T-helper 2 cell treated with Interferon-gamma antibody and Interleukin-4, amounts not matched to agents 100 ng/mL and 5 ng/mL, for 36 hours (primary cell): Measurements from ENCODE around the gene ENPP3. TPM values are rescaled to one million over a fixed set of nuclear protein-coding genes. Genes with fewer than 3 reads are reported as not detected.

Experiments used
- intact Hi-C: fragments of 100-400 bp; cut with micrococcal nuclease; formaldehyde crosslinking; loops from one replicate; pipeline ENCODE4 v1.15.1; 2023
- total RNA-seq: library from RNA; stranded (reverse); gene quantifications from 2 replicates; pipeline ENCODE4 v1.2.3, GENCODE V29; 2022

The ENPP3 gene
- total RNA-seq, 1 donor from 2014 or later = 2.7 TPM

DNA sequence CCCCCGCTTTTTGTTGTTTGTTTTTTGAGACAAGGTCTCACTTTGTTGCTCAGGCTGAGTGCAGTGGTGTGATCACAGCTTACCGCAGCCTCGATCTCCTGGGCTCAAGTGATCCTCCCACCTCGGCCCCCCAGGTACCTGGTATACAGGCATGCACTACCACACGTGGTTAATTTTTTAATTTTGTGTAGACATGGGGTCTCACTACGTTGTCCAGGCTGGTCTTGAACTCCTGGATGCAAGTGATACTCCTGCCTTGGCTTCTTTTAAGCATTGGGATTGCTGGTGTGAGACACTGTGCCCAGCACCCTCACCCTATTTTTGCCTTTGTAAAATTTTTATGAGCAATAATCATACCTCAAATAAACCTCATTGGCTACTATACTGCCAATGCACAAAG is 5.5 kb downstream of the ENPP3 start:
- intact Hi-C loops = no loop called here

DNA sequence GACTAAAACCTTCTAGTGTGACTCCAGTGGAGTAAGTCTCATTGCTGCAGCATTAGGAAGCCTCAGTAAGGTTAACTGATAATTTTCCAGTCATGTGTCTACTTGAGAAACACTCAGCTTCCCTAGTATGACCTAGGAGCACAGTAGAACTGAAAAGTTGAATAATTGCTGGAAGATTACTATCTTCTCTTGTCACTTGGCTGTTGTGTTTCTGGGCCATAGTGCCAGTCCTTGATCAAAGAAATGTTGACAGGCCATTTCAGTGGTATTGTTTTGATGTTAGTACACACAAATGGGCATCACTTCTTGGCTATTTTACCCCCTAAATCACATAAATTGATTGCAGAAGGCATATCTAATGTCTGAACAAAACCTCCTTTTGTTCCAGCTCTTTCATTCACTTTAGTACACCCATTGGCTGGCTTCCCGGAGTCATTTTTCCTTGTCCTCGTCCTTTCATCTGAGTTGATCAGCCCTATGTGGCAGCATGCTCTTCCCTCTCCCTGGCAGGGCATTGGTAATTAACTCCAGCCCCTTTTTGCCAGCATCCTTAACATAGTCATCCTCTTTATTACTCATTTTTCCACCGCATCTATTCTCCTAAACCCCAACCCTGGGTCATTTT is 6.0 kb downstream of the ENPP3 start:
- intact Hi-C loops = no loop called here

DNA sequence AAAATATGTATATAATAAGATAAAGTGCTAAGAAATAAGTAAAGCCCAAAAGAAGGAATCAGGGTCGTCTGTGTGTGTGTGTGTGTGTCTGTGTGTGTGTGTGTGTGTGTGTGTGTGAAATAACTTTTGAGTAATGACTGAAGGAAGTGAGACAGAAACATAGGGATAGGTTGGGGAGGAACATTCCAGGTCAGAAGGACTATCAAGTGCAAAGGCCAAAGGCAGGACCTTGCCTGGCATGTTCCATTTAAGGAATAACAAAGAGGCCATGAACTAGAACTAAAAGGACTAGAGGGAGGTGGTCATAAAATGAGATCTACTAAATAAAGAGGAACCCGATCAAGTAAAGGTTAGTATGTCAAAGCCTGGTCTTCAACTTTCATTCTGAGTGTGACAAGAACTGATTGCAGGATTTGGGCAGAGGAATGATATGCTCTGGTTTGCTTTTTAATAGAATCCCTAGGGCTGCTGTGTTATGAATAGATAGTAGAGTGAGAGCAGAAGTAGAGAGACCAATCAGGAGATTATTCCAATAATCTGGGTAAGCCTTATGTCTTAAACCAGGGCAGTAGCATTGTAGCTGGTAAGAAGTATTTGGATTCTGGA is 6.9 kb downstream of the ENPP3 start:
- intact Hi-C loops = no loop called here

DNA sequence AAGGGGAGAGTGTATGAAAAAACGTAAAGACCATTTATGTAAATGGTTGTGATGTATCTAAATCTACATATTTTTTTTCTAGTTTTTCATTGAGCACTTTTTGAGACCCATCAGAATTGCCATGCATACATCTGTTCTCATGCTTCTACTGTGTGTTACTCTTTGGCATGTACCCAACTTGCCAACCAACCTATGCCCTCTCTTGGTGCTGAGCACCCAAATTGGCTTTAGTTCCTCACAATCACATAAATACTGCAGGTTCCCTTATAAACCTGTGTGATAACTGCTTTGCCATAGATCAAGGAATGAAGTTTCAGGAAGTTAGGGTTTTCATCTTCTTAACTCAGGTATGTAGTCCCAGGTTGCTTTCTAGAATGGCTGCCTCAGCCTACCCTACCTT is 7.8 kb downstream of the ENPP3 start:
- intact Hi-C loops = no loop called here

DNA sequence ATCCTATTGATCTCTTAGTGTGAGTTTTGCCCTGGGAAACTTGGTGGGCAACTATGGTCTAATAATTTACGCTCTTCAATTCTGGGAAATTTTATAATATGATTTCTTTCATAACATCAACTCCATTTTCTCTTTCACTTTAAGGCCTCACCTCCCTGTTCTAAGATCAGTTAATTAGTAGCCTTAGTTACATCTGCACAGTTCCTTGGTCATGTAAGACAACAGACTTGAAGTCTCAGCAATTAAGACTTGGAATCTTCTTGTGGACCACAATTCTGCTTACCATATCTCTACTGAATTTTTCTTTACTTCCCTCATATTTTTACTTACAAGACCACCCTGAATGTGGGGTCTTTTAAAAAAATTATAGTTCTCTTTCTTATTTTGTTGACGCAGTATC is 8.7 kb downstream of the ENPP3 start:
- intact Hi-C loops = no loop called here

DNA sequence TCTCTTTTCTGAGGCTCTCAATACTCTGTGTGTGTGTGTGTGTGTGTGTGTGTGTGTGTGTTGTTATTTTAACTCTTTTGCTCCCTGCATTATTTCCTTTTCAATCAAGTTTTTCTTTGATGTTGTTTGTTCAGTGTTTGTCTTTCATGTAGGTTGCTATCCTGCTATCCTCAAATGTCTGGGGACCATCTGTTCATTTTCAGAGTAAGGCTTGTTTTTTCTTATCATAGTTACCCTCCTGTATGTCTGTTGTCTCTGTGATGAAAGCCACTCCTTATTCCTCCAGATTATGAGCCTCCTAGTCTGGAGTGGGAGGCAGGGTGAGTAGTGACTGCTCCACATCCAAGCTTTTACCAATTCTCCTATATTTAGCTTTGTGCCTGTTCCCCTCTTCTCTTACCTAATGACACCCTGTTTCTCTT is 9.2 kb downstream of the ENPP3 start:
- intact Hi-C loops = no loop called here

DNA sequence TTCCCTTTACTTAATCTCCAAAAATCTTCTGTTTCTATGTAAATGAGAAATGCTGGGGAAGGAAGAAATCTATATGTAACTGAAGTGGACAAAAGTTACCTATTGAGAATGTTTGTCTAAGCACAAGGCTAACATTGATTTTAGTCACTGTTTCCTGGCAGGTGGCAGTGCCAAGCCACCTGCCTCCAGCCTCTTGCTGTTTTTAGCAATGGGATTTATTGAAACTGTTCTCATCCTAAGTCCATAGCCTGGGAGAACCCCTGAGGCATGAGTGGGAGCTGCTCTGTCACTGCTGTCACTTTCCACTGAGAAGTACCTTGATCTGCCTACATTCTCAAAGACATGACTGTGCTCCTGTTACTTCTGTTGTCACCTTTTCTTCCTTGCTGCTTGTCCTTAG is 14.7 kb downstream of the ENPP3 start:
- intact Hi-C loops = no loop called here

DNA sequence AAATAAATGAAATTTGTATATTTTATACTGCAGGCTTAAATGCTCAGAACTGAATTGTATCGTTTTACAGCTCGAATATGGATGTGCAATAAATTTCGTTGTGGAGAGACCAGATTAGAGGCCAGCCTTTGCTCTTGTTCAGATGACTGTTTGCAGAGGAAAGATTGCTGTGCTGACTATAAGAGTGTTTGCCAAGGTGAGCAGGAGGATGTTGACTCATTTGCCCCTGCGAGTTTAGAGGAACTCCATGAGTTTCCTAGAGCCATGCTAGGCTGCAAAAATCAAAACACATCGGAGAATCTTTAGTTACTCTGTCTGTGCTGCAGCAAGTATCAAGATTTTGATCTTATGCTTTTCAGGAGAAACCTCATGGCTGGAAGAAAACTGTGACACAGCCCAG is 15.4 kb downstream of the ENPP3 start:
- intact Hi-C loops = no loop called here

DNA sequence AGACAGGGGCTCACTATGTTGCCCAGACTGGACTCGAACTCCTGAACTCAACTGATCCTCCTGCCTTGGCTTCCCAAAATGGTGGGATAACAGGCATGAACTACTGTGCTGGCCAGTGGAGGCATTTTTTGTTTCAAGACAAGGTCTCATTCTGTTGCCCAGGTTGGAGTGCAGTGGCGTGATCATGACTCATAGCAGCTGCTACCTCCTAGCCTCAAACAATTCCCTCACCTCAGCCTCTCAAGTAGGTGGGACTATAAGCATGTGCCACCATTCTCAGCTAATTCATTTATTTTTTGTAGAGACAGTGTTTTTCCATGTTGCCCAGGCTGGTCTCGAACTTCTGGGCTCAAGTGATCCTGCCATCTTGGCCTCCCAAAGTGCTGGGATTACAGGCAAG is 17.2 kb downstream of the ENPP3 start:
- intact Hi-C loops = no loop called here

DNA sequence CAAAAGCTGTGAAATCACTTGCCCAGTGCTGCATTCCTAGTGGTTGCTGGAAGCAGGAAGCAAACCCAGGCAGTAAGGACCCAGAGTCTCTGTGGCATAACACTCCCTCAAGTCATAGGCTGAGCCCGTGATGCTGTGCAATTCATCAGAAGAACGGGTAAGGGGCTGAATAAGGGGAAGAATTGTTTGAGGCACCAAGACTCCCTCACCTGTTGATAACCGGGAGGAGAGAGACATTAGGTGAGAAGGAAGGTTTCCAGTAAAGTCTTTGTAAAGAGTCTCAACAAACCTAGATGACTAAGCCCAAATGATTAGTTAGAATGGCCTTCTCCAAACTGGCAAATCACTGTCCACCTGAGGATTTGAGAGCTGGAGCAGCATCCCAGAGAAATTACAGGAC is 18.3 kb downstream of the ENPP3 start:
- intact Hi-C loops = no loop called here

DNA sequence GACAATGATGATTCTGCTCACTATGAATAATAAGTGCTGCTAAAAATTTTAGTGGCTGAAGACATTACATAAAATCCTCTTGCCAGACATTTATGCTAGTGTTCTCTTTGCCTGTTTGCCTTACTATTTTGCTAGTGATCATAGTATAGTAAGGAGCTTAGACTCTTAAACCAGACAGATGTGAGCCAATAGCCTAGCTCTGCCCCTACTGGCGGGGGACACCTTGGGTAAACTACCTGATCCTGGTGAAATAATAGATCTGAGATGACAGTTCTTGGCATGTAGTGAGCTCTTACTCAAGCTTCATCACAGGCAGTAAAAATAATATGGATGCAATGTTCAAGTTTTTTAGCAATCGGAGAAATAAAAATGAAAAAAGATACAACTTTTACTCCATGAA is 18.8 kb downstream of the ENPP3 start:
- intact Hi-C loops = no loop called here

DNA sequence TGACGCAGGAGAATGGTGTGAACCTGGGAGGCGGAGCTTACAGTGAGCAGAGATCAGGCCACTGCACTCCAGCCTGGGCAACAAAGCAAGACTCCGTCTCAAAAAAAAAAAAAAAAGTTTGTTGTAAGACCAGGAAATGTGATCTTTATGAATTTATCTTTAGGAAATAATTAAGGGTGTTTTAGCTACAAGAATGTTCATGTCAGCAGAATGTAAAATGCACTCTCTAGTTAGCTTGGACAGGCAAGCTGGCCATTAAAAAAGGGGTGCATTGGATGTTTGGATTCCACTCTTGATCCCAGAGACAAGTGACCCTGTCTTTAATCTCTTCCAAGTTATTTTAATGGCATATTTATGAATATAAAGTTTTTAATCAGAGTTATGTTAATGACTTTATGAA is 19.6 kb downstream of the ENPP3 start:
- intact Hi-C loops = no loop called here

DNA sequence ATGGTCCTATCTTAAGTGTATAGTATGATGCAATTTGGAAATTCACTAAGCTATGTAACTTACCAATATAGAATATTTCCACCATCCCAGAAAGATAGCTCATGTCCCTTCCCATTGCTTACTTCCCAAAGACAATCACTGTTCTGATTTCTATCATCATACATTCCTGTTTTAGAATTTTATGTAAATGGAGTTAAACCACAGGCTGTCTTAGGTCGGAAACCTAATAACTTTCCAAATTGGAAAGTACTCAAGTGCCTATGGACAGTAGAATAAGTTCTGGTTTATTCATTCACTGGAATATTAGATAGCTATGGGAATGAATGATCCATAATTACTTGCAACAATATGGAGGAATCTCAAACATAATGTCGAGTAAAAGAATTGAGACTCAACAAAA is 20.1 kb downstream of the ENPP3 start:
- intact Hi-C loops = no loop called here

DNA sequence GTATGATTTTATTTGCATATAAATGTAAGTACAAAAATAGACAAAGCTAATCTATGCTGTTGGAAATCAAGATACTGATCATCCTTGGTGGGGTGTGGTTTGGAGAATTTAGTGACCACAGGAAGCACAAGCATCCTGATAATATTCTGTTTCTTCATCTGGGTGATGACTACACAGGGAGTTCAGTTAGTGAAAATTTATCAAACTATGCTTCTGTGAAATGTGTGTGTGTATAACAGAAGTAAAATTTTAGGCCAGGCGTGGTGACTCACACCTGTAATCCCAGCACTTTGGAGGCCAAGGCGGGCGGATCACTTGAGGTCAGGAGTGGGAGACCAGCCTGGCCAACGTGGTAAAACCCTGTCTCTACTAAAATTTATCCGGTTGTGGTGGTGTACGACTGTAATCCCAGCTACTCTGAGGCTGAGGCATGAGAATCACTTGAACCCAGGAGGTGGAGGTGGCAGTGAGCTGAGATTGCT is 20.6 kb downstream of the ENPP3 start:
- intact Hi-C loops = no loop called here

DNA sequence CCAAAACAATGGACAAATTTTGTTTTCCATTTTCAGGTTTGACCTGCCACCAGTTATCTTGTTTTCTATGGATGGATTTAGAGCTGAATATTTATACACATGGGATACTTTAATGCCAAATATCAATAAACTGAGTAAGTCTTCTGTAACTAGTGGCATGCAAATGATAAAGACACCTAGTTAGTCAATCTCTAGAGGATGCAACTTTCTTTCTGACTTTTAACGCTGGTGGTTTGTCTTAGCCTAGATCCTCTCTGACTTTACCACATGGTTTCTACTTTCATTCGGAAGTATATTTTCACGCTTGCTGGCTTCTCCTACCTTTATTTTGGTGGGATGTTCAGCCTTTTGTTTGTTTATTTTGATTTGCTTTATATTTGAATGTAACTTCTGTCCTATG is 21.2 kb downstream of the ENPP3 start:
- intact Hi-C loops = no loop called here

DNA sequence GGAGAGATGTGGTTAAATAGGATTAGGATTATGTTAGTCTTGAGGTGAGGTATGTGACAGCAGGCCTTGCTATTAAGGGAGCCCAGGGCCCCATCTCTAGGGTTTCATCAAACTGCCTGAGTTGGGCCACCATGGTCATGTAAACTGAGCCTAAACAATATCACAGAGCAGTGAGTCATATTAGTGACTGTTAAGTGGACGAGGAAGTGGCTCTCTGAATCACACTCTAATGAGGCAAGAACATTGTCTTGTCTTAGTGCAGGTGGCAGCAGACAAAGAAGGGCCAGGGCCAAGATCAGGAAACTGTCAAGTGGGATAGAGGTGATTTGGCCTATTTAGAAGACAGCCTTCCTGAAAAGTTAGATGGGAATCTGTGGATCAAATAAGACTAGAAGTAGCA is 23.1 kb downstream of the ENPP3 start:
- intact Hi-C loops = no loop called here

DNA sequence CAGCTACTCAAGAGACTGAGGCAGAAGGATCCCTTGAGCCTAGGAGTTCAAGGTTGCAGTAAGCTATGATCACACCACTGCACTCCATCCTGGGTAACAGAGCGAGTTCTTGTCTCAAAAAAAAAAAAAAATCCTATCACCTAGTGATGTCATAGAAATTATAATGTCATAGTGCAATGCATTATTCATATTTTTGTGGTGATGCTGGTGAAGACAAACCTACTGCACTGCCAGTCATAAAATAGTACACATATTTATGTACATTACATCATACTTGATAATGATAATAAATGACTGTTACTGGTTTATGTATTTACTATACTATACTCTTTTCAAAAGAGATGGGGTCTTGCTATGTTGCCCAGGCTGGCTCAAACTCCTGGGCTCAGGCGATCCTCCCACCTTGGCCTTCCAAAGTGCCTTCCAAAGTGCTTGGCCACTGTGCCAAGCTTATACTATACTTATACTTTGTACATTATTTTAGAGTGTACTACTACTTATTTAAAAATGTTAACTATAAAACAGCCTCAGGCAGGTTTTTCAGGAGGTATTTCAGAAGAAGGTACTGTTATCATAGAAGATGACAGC is 26.6 kb downstream of the ENPP3 start:
- intact Hi-C loops = no loop called here

DNA sequence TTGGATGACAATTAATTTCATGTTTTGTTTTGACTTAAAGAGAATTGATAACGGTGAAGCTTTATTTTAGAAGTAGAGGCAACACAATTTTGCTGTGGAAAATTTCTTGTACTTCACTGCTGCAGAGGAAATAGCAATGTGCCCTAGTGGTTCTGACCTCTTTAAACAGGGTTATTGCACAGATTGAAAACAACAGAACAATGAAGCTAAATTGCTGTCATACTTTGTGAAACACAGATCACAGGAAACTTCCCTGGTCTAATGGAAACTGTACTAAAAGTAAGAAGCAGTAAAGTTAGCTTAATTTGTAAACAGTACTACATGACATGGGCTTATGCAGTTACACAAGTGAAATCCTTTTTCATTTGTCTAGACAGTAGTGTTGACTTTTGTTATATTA is 32.8 kb downstream of the ENPP3 start:
- intact Hi-C loops = no loop called here

DNA sequence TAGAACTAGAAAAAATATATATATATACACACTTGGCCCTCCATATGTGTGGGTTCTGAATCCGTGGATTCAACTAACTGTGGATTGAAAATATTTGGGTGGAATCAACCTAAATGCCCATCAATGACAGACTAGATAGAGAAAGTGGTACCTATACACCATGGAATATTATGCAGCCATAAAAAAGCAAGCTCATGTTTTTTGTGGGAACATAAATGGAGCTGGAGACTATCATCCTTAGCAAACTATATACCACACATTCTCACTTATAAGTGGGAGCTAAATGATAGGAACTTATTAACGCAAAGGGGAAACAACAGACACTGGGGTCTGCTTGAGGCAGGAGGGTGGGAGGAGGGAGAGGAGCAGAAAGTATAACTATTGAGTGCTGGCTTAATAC is 36.1 kb downstream of the ENPP3 start:
- intact Hi-C loops = no loop called here

DNA sequence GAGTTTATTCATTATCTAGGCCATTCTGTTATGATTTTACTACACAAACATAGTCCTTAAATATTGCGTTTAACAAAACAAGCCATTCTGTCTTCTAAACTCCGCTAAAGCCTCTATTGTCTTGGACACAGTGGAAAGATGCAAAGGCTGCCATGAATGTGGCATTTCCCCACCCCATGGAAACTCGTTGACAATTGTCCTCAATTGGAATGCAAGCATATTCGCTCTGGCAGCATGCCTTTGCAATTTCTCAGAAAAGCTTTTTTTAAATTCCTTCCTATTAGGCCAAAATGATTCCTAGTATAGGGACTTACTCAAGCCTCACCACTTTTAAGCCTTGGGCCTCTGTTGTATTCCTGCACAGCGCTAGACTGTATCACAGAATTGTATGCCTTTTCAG is 41.3 kb downstream of the ENPP3 start:
- intact Hi-C loops = no loop called here

DNA sequence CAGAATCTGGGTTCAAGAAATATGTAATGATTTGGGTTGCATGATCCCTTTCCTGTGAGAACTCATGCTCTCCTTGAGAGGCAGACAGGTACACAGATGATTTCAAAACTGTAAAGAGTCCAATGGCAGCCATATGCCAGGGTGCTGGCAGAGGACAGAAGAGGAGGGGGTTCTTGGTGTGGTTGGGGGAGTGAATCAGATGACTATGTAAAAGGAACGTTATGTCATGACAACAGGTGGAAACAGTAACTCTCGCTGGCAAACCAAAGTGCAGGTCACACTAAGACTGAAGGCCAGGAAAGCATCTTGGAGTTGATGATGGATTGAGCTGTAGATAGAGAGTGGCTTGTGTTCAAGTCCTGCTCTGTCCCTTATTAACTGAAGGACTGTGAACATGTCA is 43.8 kb downstream of the ENPP3 start:
- intact Hi-C loops = no loop called here

DNA sequence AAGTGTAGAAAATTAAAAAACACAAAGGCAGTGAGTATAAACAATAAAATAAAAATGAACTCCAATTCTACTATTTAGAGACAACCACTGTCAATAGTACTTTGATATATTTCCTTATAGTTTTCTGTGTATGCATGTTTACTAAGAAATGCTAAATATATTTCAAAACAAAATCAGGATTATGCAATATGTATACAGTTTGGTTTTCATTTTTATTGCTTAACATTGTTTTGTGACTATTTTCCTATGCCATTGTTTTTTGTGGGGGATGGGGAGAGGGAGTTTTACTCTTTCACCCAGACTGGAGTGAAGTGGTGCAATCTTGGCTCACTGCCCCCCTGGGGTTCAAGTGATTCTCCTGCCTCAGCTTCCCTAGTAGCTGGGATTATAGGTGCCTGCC is 44.5 kb downstream of the ENPP3 start:
- intact Hi-C loops = no loop called here

DNA sequence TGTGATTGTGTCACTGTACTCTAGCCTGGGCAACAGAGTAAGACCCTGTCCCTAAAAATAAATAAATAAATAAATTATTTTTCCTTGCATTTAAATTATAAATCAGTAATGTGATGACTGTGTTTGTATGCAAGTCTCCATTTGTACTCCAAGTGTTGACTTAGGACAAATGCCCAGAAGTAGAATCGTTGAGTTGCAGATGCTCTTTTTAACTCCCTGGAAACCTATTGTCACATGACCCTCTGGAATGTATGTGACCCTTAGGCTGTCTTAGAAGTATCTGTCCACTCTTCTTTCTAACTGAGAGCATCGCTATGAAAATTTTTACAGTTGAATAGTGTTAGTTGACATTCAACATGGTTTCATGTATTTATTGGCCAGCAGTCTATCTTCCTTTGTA is 45.3 kb downstream of the ENPP3 start:
- intact Hi-C loops = no loop called here
